K562 (cell line): ENCODE data around the gene ADAMTS1. TPM values are rescaled to one million over a fixed set of nuclear protein-coding genes. Genes with fewer than 3 reads are reported as not detected.

Experiments used
- ATAC-seq: fragments of 200-7000 bp; cut with Tn5 transposase; 3 replicates; pipeline ENCODE4 v1.9.1; 2020; ENCODE audit warnings: moderate library complexity
- BruUV-seq: library from RNA; stranded (reverse); fragments of 400-500 nt; replicated peaks from 2 replicates; lab custom pipeline; 2021; lab: Mats Ljungman, UMichigan
- CTCF ChIA-PET: fragments of 300-600 bp; formaldehyde crosslinking; extraction: SDS; loops from one replicate; lab custom pipeline; 2021; ENCODE audit warnings: low intra/inter-chr PET ratio; lab: Yijun Ruan, JAX
- POLR2A ChIA-PET: fragments of 300-600, 350-650 bp; sonication (Branson Sonifier 250); formaldehyde crosslinking; extraction: SDS; loops from one replicate; lab custom pipeline; 2021; ENCODE audit warnings: antibody characterized with exemption, inconsistent platforms; lab: Yijun Ruan, JAX
- DNase-seq, 4 experiments: peaks; one replicate each; pipeline versions ENCODE4 v3.0.0 to v3.0.0-alpha.2; 2011 to 2018; ENCODE audit warnings: low spot score in 3 of 4, mixed read lengths in 3 of 4; ENCODE audit errors: extremely low read depth in 1 of 4
- FAIRE-seq: peaks from 2 replicates; lab custom pipeline; 2011; peaks lifted over from hg19 to GRCh38; lab: Jason Lieb, UNC
- H2AFZ ChIP-seq: 2 replicates; pipeline ENCODE4 v1.6.0; 2011; ENCODE audit warnings: low read depth, low read length, control low read depth, inconsistent platforms
- H3K27ac ChIP-seq: fragments of 200-600 bp; 3 replicates; pipeline ENCODE4 v1.8.0; 2011; ENCODE audit warnings: low read depth, mild to moderate bottlenecking, control low read depth, inconsistent platforms, low read length, moderate library complexity, mixed read lengths; ENCODE audit errors: extremely low read depth
- H3K27me3 ChIP-seq, 2 experiments: fragments of 300-600 bp in 1 of 2; 2 replicates in 1 of 2; 3 replicates in 1 of 2; pipeline versions ENCODE4 v1.6.0 to v1.8.0; 2011; ENCODE audit warnings: inconsistent platforms in 2 of 2, low read length in 2 of 2, mild to moderate bottlenecking in 1 of 2, mixed read lengths in 1 of 2, moderate library complexity in 1 of 2; ENCODE audit not compliant: control insufficient read depth in 2 of 2, insufficient read depth in 2 of 2
- H3K36me3 ChIP-seq: fragments of 300-600 bp; 3 replicates; pipeline ENCODE4 v1.8.0; 2011; ENCODE audit warnings: mild to moderate bottlenecking, low read length, inconsistent platforms; ENCODE audit not compliant: control insufficient read depth, insufficient read depth
- H3K4me1 ChIP-seq, 2 experiments: fragments of 200-600 bp in 1 of 2; replicated peaks in 1 of 2; 2 replicates in 1 of 2; 3 replicates in 1 of 2; pipeline versions ENCODE4 v1.5.1 to v1.8.0; 2011; ENCODE audit warnings: inconsistent platforms in 2 of 2, low read length in 2 of 2, mild to moderate bottlenecking in 1 of 2, mixed read lengths in 1 of 2, moderate library complexity in 1 of 2; ENCODE audit not compliant: control insufficient read depth in 2 of 2, insufficient read depth in 2 of 2
- H3K4me2 ChIP-seq: 2 replicates; pipeline ENCODE4 v1.6.1; 2011; ENCODE audit warnings: low read length, control low read depth, inconsistent platforms, mixed read lengths; ENCODE audit not compliant: insufficient read depth
- H3K4me3 ChIP-seq: fragments of 200-600 bp; sonication (generic), shearing (Covaris generic); 2 replicates; pipeline ENCODE4 v1.5.1; 2016; ENCODE audit warnings: control low read depth, inconsistent platforms
- H3K79me2 ChIP-seq: fragments of 200-600 bp; 3 replicates; pipeline ENCODE4 v1.8.0; 2011; ENCODE audit warnings: low read length, inconsistent platforms; ENCODE audit not compliant: control insufficient read depth, insufficient read depth
- H3K9ac ChIP-seq, 2 experiments: 2 replicates each; pipeline versions ENCODE4 v1.6.0 to v1.6.1; 2011; ENCODE audit warnings: low read depth in 2 of 2, low read length in 2 of 2, control low read depth in 1 of 2, inconsistent platforms in 1 of 2, mild to moderate bottlenecking in 1 of 2, mixed read lengths in 1 of 2; ENCODE audit not compliant: insufficient read depth in 1 of 2
- H3K9me1 ChIP-seq: one replicate; pipeline ENCODE4 v1.6.0; 2011; ENCODE audit warnings: inconsistent platforms, mild to moderate bottlenecking, low read length, moderate library complexity; ENCODE audit not compliant: control insufficient read depth, insufficient read depth
- H3K9me3 ChIP-seq: replicated peaks from 2 replicates; pipeline ENCODE4 v1.5.1; 2011; ENCODE audit warnings: low read depth, low read length, inconsistent platforms; ENCODE audit not compliant: control insufficient read depth, insufficient read depth
- H4K20me1 ChIP-seq: replicated peaks from 2 replicates; pipeline ENCODE4 v1.6.1; 2011; ENCODE audit warnings: low read length, inconsistent platforms, mixed read lengths; ENCODE audit not compliant: control insufficient read depth, insufficient read depth
- ETV5 ChIP-seq: sonication (generic); formaldehyde crosslinking; IDR thresholded peaks from 2 replicates; pipeline ENCODE4 v1.4.0; 2020; ENCODE audit warnings: low read depth, mild to moderate bottlenecking, missing genetic modification reagents
- RBM34 ChIP-seq: fragments of 200-400 bp; formaldehyde crosslinking; IDR thresholded peaks from 2 replicates; pipeline ENCODE4 v1.6.1; 2018; ENCODE audit warnings: low read length, borderline replicate concordance; ENCODE audit not compliant: insufficient read depth
- XRCC3 ChIP-seq: fragments of 450-650 bp; IDR thresholded peaks from 2 replicates; pipeline ENCODE4 v1.6.1; 2017; ENCODE audit warnings: mild to moderate bottlenecking, moderate library complexity
- ZNF398 ChIP-seq: fragments of 250-450 bp; sonication (Bioruptor Pico); IDR thresholded peaks from 2 replicates; pipeline ENCODE4 v1.8.0; 2021; ENCODE audit warnings: moderate library complexity, mild to moderate bottlenecking, inconsistent platforms
- WGBS: fragments of 100-300 bp; shearing (Covaris generic); methylation state at CpG from one replicate; pipeline ENCODE4 v1.1.6; 2016; ENCODE audit warnings: low coverage, mixed read lengths; ENCODE audit not compliant: insufficient coverage; ENCODE audit errors: missing lambda C conversion rate; 5-methylcytosine and 5-hydroxymethylcytosine counted together
- in situ Hi-C: fragments of 300-500 bp; cut with MboI; formaldehyde crosslinking; loops from 4 replicates; pipeline ENCODE4 v1.15.0; 2018; ENCODE audit warnings: inconsistent platforms, mixed read lengths
- intact Hi-C: fragments of 100-400 bp; cut with micrococcal nuclease; formaldehyde crosslinking; loops from 2 replicates; pipeline ENCODE4 v1.14.2; 2022
- polyA plus RNA-seq, 8 experiments: library from polyadenylated mRNA; depleted of rRNA in 4 of 8; stranded (reverse) in 5 of 8; unstranded in 3 of 8; fragments of >200 nt; fragmentation: Nextera tagmentation in 2 of 8; fragmentation: Illumina TruSeq in 1 of 8; extraction: Ambion mirVana in 2 of 8; extraction: Trizol in 1 of 8; gene quantifications; 2 replicates each; pipeline versions ENCODE4 v1.2.1 to v1.2.3, GENCODE V29; 2011 to 2014; ENCODE audit warnings: inconsistent platforms in 1 of 8, missing spikeins in 1 of 8
- total RNA-seq, 7 experiments: library from RNA; depleted of rRNA in 6 of 7; stranded (reverse); fragments of >200 nt in 6 of 7; fragmentation: Illumina TruSeq in 2 of 7; extraction: Trizol in 2 of 7; gene quantifications; 2 replicates each; pipeline versions ENCODE4 v1.2.1 to v1.2.3, GENCODE V29; 2011 to 2021; ENCODE audit warnings: low replicate concordance in 1 of 7

Gene ADAMTS1
- total and polyA plus RNA-seq, 9 of the 15 experiments (the other 6 are each of a cell fraction or from before 2014, with no cell fraction given), result 0.01 to 0.58 TPM; not detected in 7

GRCh38 chr21:26843933-26844257 lies 1.3 kb downstream of the ADAMTS1 start:
- H3K27ac ChIP-seq, result no peak overlapping the region
- no peaks in the 10 kb centered on the region for H3K79me2 ChIP-seq
- POLR2A ChIA-PET, result no interaction called here
- H3K4me1 ChIP-seq, result no peaks in the 10 kb centered on the region; a peak in 1 of 5 replicates
- no peaks in the 10 kb centered on the region for H3K27me3 ChIP-seq
- 5% methylated on average over 11 of the region's 11 CpGs for WGBS
- DNase-seq (no peak), ATAC-seq (no peak), FAIRE-seq (no peak)
- no peak overlapping the region for H2AFZ ChIP-seq
- no peak overlapping the region for H3K9ac ChIP-seq
- TF ChIP-seq RBM34 (no peak), ZNF398 (CRISPR knock-in tag) (no peak), ETV5 (CRISPR knock-in tag) (no peak), XRCC3 (no peak)
- in situ Hi-C loops (no loop called here), intact Hi-C loops (no loop called here)
- H3K9me1 ChIP-seq, result no peaks in the 10 kb centered on the region
- H3K4me3 ChIP-seq, result no peak overlapping the region
- CTCF ChIA-PET, result no interaction called here
- H3K9me3 ChIP-seq, result no peaks in the 10 kb centered on the region
- BruUV-seq, result no TSS peak
- H3K36me3 ChIP-seq, result no peaks in the 10 kb centered on the region
- H3K4me2 ChIP-seq, result no peak overlapping the region
- no peaks in the 10 kb centered on the region for H4K20me1 ChIP-seq
